ENCODE data around the gene MAP3K1.

MAP3K1 gene

DNA sequence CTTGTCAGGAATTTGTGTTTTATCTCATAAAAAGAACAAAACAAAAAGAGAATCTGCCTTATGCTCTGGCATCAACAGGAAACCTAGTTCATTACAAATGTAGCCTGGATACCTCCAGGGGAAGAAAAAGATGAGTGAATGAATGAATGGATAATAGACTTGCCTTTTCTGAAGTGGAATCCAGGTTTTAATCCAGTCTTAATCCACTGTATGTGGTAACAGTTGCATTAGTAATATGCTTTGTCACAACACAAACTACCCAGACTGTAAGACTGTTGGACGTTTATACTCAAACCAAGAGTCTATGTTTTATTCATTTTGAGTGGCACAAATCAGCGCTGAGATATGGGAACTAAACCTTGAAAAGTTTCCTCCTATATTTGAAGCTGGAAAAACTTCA, 32.1 kb upstream of the MAP3K1 start (continued):
- TF ChIP-seq ZNF518A (tag by site-specific recombination; conservative IDR thresholded peaks at IDR 0.05; ENCODE audit: low read depth), result no peak
- no peak for TF ChIP-seq ZNF529 (tag by site-specific recombination; IDR thresholded peaks at IDR 0.05; ENCODE audit: insufficient replicate concordance)
- TF ChIP-seq HIC1 (tag by site-specific recombination; IDR thresholded peaks at IDR 0.05), result no peak
- no peak for TF ChIP-seq ZNF571 (tag by site-specific recombination; IDR thresholded peaks at IDR 0.05)
- TF ChIP-seq SCRT2 (tag by site-specific recombination; IDR thresholded peaks at IDR 0.05), result no peak

DNA sequence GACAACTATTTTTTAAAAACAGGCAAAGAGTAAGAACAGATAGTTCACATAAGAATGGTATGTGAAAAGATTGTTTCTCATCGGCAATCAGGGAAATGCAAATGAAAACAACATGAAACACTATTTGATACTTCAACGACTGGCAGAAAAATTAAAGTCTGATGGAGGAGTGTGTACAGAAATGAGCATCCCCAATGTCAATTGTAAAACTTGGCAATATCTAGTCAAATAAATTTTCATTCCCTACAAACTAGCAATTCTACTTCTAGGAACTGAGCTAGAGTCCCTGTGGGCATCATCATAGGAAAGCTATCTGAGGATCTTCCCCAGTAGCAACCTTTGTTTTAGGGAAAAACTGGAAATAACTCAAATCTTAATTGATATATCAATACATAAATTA, 29.0 kb upstream of the MAP3K1 start:
- Histone ChIP-seq H3K4me3 (ENCODE audit: low read depth, low read length) (no peak overlapping the region), H3K36me3 (ENCODE audit: control insufficient read depth in 2 of 2, insufficient read depth in 1 of 2, low read length in 2 of 2) (no peaks in the 10 kb centered on the region), H3K27ac (ENCODE audit: extremely low read depth, low read depth, low read length) (no peak overlapping the region), H3K4me1 (ENCODE audit: control insufficient read depth, insufficient read depth, low read length) (no peaks in the 10 kb centered on the region), H3K9me3 (ENCODE audit: control insufficient read depth, insufficient read depth, low read depth, low read length) (no peaks in the 10 kb centered on the region)
- POLR2A ChIA-PET, result no interaction called here
- CTCF ChIA-PET, result no interaction called here
- TF ChIP-seq ZNF175 (tag by site-specific recombination; IDR thresholded peaks at IDR 0.05) (no peak), KLF10 (tag by site-specific recombination; IDR thresholded peaks at IDR 0.05) (no peak), SP7 (tag by site-specific recombination; IDR thresholded peaks at IDR 0.05) (no peak), ZNF664 (tag by site-specific recombination; IDR thresholded peaks at IDR 0.05) (no peak), ZNF302 (tag by site-specific recombination; IDR thresholded peaks at IDR 0.05; ENCODE audit: low read depth) (no peak), ZNF138 (tag by site-specific recombination; IDR thresholded peaks at IDR 0.05; ENCODE audit: borderline replicate concordance) (no peak), ZNF624 (tag by site-specific recombination; IDR thresholded peaks at IDR 0.05) (no peak)

DNA sequence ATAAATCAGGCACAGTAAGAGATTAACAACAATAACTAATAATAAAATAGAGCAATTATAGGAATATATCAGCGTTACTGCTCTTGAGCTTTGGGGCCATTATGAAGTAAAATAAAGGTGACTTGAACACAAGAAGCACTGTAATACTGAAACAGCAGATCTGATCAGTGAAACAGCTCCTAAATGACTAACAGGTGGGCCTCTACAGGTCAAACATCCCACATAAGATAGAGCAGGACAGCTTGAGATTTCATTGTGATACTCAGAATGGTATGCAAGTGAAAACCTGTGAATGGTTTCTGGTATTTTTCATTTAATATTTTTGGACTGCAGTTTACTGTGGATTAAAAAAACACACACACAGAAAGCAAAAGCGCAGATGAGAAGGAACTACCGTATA, 24.0 kb upstream of the MAP3K1 start:
- Histone ChIP-seq H3K4me3 (ENCODE audit: low read depth, low read length) (no peak overlapping the region), H3K36me3 (ENCODE audit: control insufficient read depth in 2 of 2, insufficient read depth in 1 of 2, low read length in 2 of 2) (no peaks in the 10 kb centered on the region), H3K9me3 (ENCODE audit: control insufficient read depth, insufficient read depth, low read depth, low read length) (no peaks in the 10 kb centered on the region), H3K27ac (ENCODE audit: extremely low read depth, low read depth, low read length) (no peak overlapping the region), H3K4me1 (ENCODE audit: control insufficient read depth, insufficient read depth, low read length) (no peaks in the 10 kb centered on the region)
- CTCF ChIA-PET, result interaction anchor here (1.4 kb wide), 1 partner anchor 21 kb away, joined by 3 read pairs; no protein-coding TSS in a partner anchor
- POLR2A ChIA-PET, result no interaction called here
- TF ChIP-seq SCRT1 (tag by site-specific recombination; IDR thresholded peaks at IDR 0.05; ENCODE audit: borderline replicate concordance) (peak; percentile 37; the same call in 1 of the 2 replicates), ZNF175 (tag by site-specific recombination; IDR thresholded peaks at IDR 0.05) (no peak), SCRT2 (tag by site-specific recombination; IDR thresholded peaks at IDR 0.05) (peak; percentile 53; the same call in 1 of the 2 replicates)

DNA sequence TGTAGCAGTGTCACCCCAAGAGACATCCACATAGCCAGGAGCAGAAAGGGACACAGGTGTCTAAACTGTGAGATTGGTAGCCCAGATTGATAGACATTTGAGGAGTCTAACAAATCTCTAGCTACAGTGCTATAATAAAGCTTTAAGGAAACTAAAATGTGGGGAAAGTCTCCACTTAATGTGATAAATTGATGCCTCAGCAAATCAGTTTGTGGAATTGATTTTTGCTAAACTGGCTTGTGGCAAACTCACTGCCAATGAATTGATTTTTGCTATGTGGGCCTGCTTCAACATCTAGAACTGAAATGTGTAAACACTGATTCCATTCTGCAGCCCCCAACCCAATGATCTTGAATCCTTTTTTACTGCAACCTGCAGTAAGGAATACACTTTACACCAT, 16.8 kb upstream of the MAP3K1 start:
- ChIA-PET CTCF (no interaction called here), POLR2A (no interaction called here)
- TF ChIP-seq PATZ1 (tag by site-specific recombination; IDR thresholded peaks at IDR 0.05) (no peak), ZNF138 (tag by site-specific recombination; IDR thresholded peaks at IDR 0.05; ENCODE audit: borderline replicate concordance) (no peak), ZSCAN23 (tag by site-specific recombination; IDR thresholded peaks at IDR 0.05) (no peak)

More for the DNA sequence above, 16.8 kb upstream of the MAP3K1 start:
- H3K4me1 ChIP-seq (ENCODE audit: control insufficient read depth, insufficient read depth, low read length), result no peaks in the 10 kb centered on the region
- no peaks in the 10 kb centered on the region for H3K9me3 ChIP-seq (ENCODE audit: control insufficient read depth, insufficient read depth, low read depth, low read length)
- H3K36me3 ChIP-seq (ENCODE audit: control insufficient read depth in 2 of 2, insufficient read depth in 1 of 2, low read length in 2 of 2), result no peaks in the 10 kb centered on the region
- H3K4me3 ChIP-seq (ENCODE audit: low read depth, low read length), result no peak overlapping the region
- no peak overlapping the region for H3K27ac ChIP-seq (ENCODE audit: extremely low read depth, low read depth, low read length)
